Activated naive CD4-positive, alpha-beta T cell treated with anti-CD3 and anti-CD28 coated beads for 36 hours (primary cell): ENCODE measurements around the gene TCAIM. TPM values are rescaled to one million over a fixed set of nuclear protein-coding genes. Genes with fewer than 3 reads are reported as not detected.

Experiments used
- CTCF ChIA-PET: fragments of 350-600 bp; sonication (Branson Sonifier 250); formaldehyde crosslinking; loops from one replicate; lab custom pipeline; 2021; ENCODE audit warnings: antibody characterized with exemption; lab: Charles Lee
- DNase-seq: peaks from one replicate; pipeline ENCODE4 v3.0.0-alpha.2; 2020
- H3K27ac Mint-ChIP-seq: one replicate; pipeline ENCODE4 v1.8.0; 2021; ENCODE audit warnings: mild to moderate bottlenecking, mixed read lengths
- H3K27me3 Mint-ChIP-seq: one replicate; pipeline ENCODE4 v1.8.0; 2021; ENCODE audit warnings: low read depth, mixed read lengths
- H3K36me3 Mint-ChIP-seq: one replicate; pipeline ENCODE4 v1.8.0; 2021; ENCODE audit warnings: low read depth, mixed read lengths
- H3K4me1 Mint-ChIP-seq: one replicate; pipeline ENCODE4 v1.8.0; 2021; ENCODE audit warnings: low read depth, mixed read lengths
- H3K4me3 Mint-ChIP-seq: one replicate; pipeline ENCODE4 v1.8.0; 2021; ENCODE audit warnings: mild to moderate bottlenecking, moderate library complexity, mixed read lengths
- H3K9me3 Mint-ChIP-seq: one replicate; pipeline ENCODE4 v1.8.0; 2021; ENCODE audit warnings: mixed read lengths
- intact Hi-C: fragments of 100-400 bp; cut with micrococcal nuclease; formaldehyde crosslinking; loops from one replicate; pipeline ENCODE4 v1.15.1; 2023
- total RNA-seq, 2 experiments: library from RNA; stranded (reverse); gene quantifications; one replicate each; pipeline ENCODE4 v1.2.3, GENCODE V29; 2021

TCAIM gene
- total RNA-seq, 2 experiments from 2014 or later: 14.0 to 15.9 TPM

GRCh38 chr3:44442596-44443309 lies 104.2 kb downstream of the TCAIM start:
- Mint-ChIP-seq H3K9me3 (peaks cover 12% of the 10 kb centered on the region), H3K4me3 (no peak overlapping the region), H3K4me1 (peaks cover 49% of the 10 kb centered on the region), H3K27ac (peak overlapping the region; percentile 79), H3K27me3 (no peaks in the 10 kb centered on the region), H3K36me3 (peaks cover 41% of the 10 kb centered on the region)
- intact Hi-C loops: no loop called here
- DNase-seq: peak; percentile 38
- CTCF ChIA-PET: no interaction called here

- Mint-ChIP-seq H3K36me3 (peaks cover 58% of the 10 kb centered on the region), H3K4me1 (peaks cover 43% of the 10 kb centered on the region), H3K27ac (peak overlapping the region; percentile 31), H3K9me3 (peaks cover 28% of the 10 kb centered on the region), H3K4me3 (no peak overlapping the region), H3K27me3 (no peaks in the 10 kb centered on the region)
- CTCF ChIA-PET: interaction anchor here (0.7 kb wide), 1 partner anchor 11 kb away, joined by 3 read pairs; no protein-coding TSS in a partner anchor
- intact Hi-C loops: no loop called here
- no peak for DNase-seq
Measured at GRCh38 chr3:44444437-44444836, 105.9 kb downstream of the TCAIM start.

- Mint-ChIP-seq H3K4me3 (no peak overlapping the region), H3K9me3 (peaks cover 30% of the 10 kb centered on the region)
- CTCF ChIA-PET: interaction anchor here (0.7 kb wide), 1 partner anchor 10 kb away, joined by 3 read pairs; no protein-coding TSS in a partner anchor
Measured at GRCh38 chr3:44444896-44445691, 106.5 kb downstream of the TCAIM start.

GRCh38 chr3:44445786-44446185 lies 107.2 kb downstream of the TCAIM start:
- CTCF ChIA-PET: no interaction called here
- Mint-ChIP-seq H3K9me3 (peaks cover 30% of the 10 kb centered on the region), H3K36me3 (peaks cover 67% of the 10 kb centered on the region), H3K27me3 (no peaks in the 10 kb centered on the region), H3K27ac (no peak overlapping the region), H3K4me3 (no peak overlapping the region), H3K4me1 (peaks cover 29% of the 10 kb centered on the region)
- DNase-seq: no peak
- intact Hi-C loops: no loop called here

More at GRCh38 chr3:44444896-44445691, 106.5 kb downstream of the TCAIM start:
- Mint-ChIP-seq H3K4me1 (peaks cover 36% of the 10 kb centered on the region), H3K27me3 (no peaks in the 10 kb centered on the region), H3K36me3 (peaks cover 60% of the 10 kb centered on the region), H3K27ac (peak overlapping the region; percentile 31)
- DNase-seq: no peak
- intact Hi-C loops: no loop called here

- no peak for DNase-seq
- H3K27me3 Mint-ChIP-seq: no peaks in the 10 kb centered on the region
- H3K36me3 Mint-ChIP-seq: peaks cover 72% of the 10 kb centered on the region
- no peak overlapping the region for H3K27ac Mint-ChIP-seq
- peaks cover 18% of the 10 kb centered on the region for H3K4me1 Mint-ChIP-seq
- CTCF ChIA-PET: no interaction called here
- H3K4me3 Mint-ChIP-seq: no peak overlapping the region
- intact Hi-C loops: no loop called here
- peaks cover 30% of the 10 kb centered on the region for H3K9me3 Mint-ChIP-seq
Measured at GRCh38 chr3:44446929-44447328, 108.4 kb downstream of the TCAIM start.

- intact Hi-C loops: no loop called here
- Mint-ChIP-seq H3K4me1 (no peaks in the 10 kb centered on the region), H3K9me3 (peaks cover 30% of the 10 kb centered on the region), H3K27ac (no peak overlapping the region), H3K27me3 (no peaks in the 10 kb centered on the region), H3K4me3 (no peak overlapping the region), H3K36me3 (peaks cover 71% of the 10 kb centered on the region)
- CTCF ChIA-PET: no interaction called here
- DNase-seq: no peak
Measured at GRCh38 chr3:44451441-44451840, 112.9 kb downstream of the TCAIM start.

- no peak for DNase-seq
- Mint-ChIP-seq H3K36me3 (peaks cover 58% of the 10 kb centered on the region), H3K27ac (no peak overlapping the region), H3K4me3 (no peak overlapping the region), H3K27me3 (no peaks in the 10 kb centered on the region), H3K9me3 (peaks cover 3% of the 10 kb centered on the region), H3K4me1 (no peaks in the 10 kb centered on the region)
- intact Hi-C loops: no loop called here
- CTCF ChIA-PET: no interaction called here
Measured at GRCh38 chr3:44454258-44454657, 115.7 kb downstream of the TCAIM start.

GRCh38 chr3:44455318-44455717 lies 116.8 kb downstream of the TCAIM start:
- Mint-ChIP-seq H3K27me3 (no peaks in the 10 kb centered on the region), H3K36me3 (peaks cover 60% of the 10 kb centered on the region), H3K27ac (no peak overlapping the region), H3K4me3 (no peak overlapping the region), H3K9me3 (peaks cover 6% of the 10 kb centered on the region), H3K4me1 (no peaks in the 10 kb centered on the region)
- CTCF ChIA-PET: interaction anchor here (1.0 to 1.5 kb wide), 2 partner anchors 11 to 131 kb away, joined by 3 to 4 read pairs; no protein-coding TSS in a partner anchor
- DNase-seq: no peak
- intact Hi-C loops: no loop called here

Other genes starting within 250 kb of the TCAIM start
- not detected for gene TOPAZ1, start 96.9 kb upstream of the TCAIM start, total RNA-seq
- 10 to 100 TPM; 19.0 TPM for gene ZNF445, start 138.9 kb downstream of the TCAIM start, total RNA-seq
- gene ZKSCAN7, start 216.4 kb downstream of the TCAIM start, total RNA-seq: 1 to 10 TPM; 1.5 to 1.7 TPM
- under 1 TPM; 0.22 to 0.48 TPM for gene ZNF660, start 246.2 kb downstream of the TCAIM start, total RNA-seq